H1 (cell line): ENCODE measurements around the gene ICAM3. TPM values are rescaled to one million over a fixed set of nuclear protein-coding genes. Genes with fewer than 3 reads are reported as not detected.

ENCODE experiments used
- polyA plus RNA-seq, 7 experiments: library from polyadenylated mRNA; depleted of rRNA in 3 of 7; stranded (reverse) in 5 of 7; unstranded in 2 of 7; fragments of >200 nt in 5 of 7; fragments of 200-250 nt in 2 of 7; gene quantifications; 1 replicate in 5 of 7; 2 replicates in 1 of 7; 4 replicates in 1 of 7; pipeline versions ENCODE4 v1.2.1 to v1.2.3, GENCODE V29; 2011 to 2013; ENCODE audit warnings: missing spikeins in 2 of 7, mixed read lengths in 2 of 7
- small RNA-seq: library from polyadenylated mRNA; stranded (forward); fragments of <200 nt; extraction: miRNeasy Mini kit (QIAGEN cat#:217004); gene quantifications from one replicate; pipeline ENCODE3, GENCODE V24; 2013; ENCODE audit not compliant: insufficient read depth
- total RNA-seq: library from RNA; stranded (reverse); fragmentation: NEBNext Ultra II Directional; extraction: Animal tissue kit (Norgen Biotek cat#: 25700); gene quantifications from 2 replicates; pipeline ENCODE4 v1.2.1, GENCODE V29; 2021

The ICAM3 gene
- total and polyA plus RNA-seq, 2 of the 8 experiments (the other 6 are each of a cell fraction or from before 2014, with no cell fraction given), result 15.4 to 16.5 TPM

Small RNA genes within 50 kb of the gene (small RNA-seq; reads per million reads assigned to genes)
- not detected for gene AC011511.1
- not detected for gene AC011511.4

Other genes starting within 250 kb of the ICAM3 start
- gene ANGPTL6, start 236.9 kb downstream of the ICAM3 start, total RNA-seq, result not detected in 2 replicates
- gene ANGPTL6, start 236.9 kb downstream of the ICAM3 start, polyA plus RNA-seq (2011; rRNA removed), result 0.20 and 0.38 TPM in 2 replicates
- gene PPAN, start 233.3 kb downstream of the ICAM3 start, total RNA-seq, result 72.6 and 74.4 TPM in 2 replicates
- 48.8 and 74.7 TPM in 2 replicates for gene PPAN, start 233.3 kb downstream of the ICAM3 start, polyA plus RNA-seq (2011; rRNA removed)
- gene P2RY11, start 227.9 kb downstream of the ICAM3 start, total RNA-seq, result 17.8 and 18.0 TPM in 2 replicates
- gene P2RY11, start 227.9 kb downstream of the ICAM3 start, polyA plus RNA-seq (2011; rRNA removed), result 9.2 and 16.2 TPM in 2 replicates
- 281 and 284 TPM in 2 replicates for gene EIF3G, start 219.7 kb downstream of the ICAM3 start, total RNA-seq
- 238 and 426 TPM in 2 replicates for gene EIF3G, start 219.7 kb downstream of the ICAM3 start, polyA plus RNA-seq (2011; rRNA removed)
- gene DNMT1, start 144.7 kb downstream of the ICAM3 start, total RNA-seq, result 208 and 210 TPM in 2 replicates
- 101 and 121 TPM in 2 replicates for gene DNMT1, start 144.7 kb downstream of the ICAM3 start, polyA plus RNA-seq (2011; rRNA removed)
- 18.7 and 19.4 TPM in 2 replicates for gene S1PR2, start 108.3 kb downstream of the ICAM3 start, total RNA-seq
- gene S1PR2, start 108.3 kb downstream of the ICAM3 start, polyA plus RNA-seq (2011; rRNA removed), result 16.2 and 17.5 TPM in 2 replicates
- 82.3 and 90.7 TPM in 2 replicates for gene MRPL4, start 87.4 kb downstream of the ICAM3 start, total RNA-seq
- 187 and 282 TPM in 2 replicates for gene MRPL4, start 87.4 kb downstream of the ICAM3 start, polyA plus RNA-seq (2011; rRNA removed)
- 3.8 and 4.0 TPM in 2 replicates for gene ICAM1, start 68.5 kb downstream of the ICAM3 start, total RNA-seq
- gene ICAM1, start 68.5 kb downstream of the ICAM3 start, polyA plus RNA-seq (2011; rRNA removed), result 5.2 and 9.4 TPM in 2 replicates
- gene ICAM4, start 52.7 kb downstream of the ICAM3 start, total RNA-seq, result 1.3 and 1.5 TPM in 2 replicates
- 4.1 and 6.3 TPM in 2 replicates for gene ICAM4, start 52.7 kb downstream of the ICAM3 start, polyA plus RNA-seq (2011; rRNA removed)
- 1.9 and 4.8 TPM in 2 replicates for gene ICAM5, start 49.7 kb downstream of the ICAM3 start, total RNA-seq
- 3.9 and 9.0 TPM in 2 replicates for gene ICAM5, start 49.7 kb downstream of the ICAM3 start, polyA plus RNA-seq (2011; rRNA removed)
- gene ZGLP1, start 29.8 kb downstream of the ICAM3 start, total RNA-seq, result 4.6 and 5.1 TPM in 2 replicates
- 4.2 and 8.2 TPM in 2 replicates for gene ZGLP1, start 29.8 kb downstream of the ICAM3 start, polyA plus RNA-seq (2011; rRNA removed)
- gene FDX2, start 23.6 kb downstream of the ICAM3 start, total RNA-seq, result 27.0 and 27.8 TPM in 2 replicates
- 64.4 and 80.2 TPM in 2 replicates for gene FDX2, start 23.6 kb downstream of the ICAM3 start, polyA plus RNA-seq (2011; rRNA removed)
- gene RAVER1, start 6.1 kb downstream of the ICAM3 start, total RNA-seq, result 70.5 and 72.4 TPM in 2 replicates
- gene RAVER1, start 6.1 kb downstream of the ICAM3 start, polyA plus RNA-seq (2011; rRNA removed), result 5.7 and 17.1 TPM in 2 replicates
- 40.8 and 42.7 TPM in 2 replicates for gene TYK2, start 40.9 kb upstream of the ICAM3 start, total RNA-seq
- 32.1 and 47.6 TPM in 2 replicates for gene TYK2, start 40.9 kb upstream of the ICAM3 start, polyA plus RNA-seq (2011; rRNA removed)
- gene CDC37, start 63.9 kb upstream of the ICAM3 start, total RNA-seq, result 162 and 164 TPM in 2 replicates
- 181 and 285 TPM in 2 replicates for gene CDC37, start 63.9 kb upstream of the ICAM3 start, polyA plus RNA-seq (2011; rRNA removed)
- gene PDE4A, start 80.9 kb upstream of the ICAM3 start, total RNA-seq, result 4.4 and 5.0 TPM in 2 replicates
- 2.0 and 3.4 TPM in 2 replicates for gene PDE4A, start 80.9 kb upstream of the ICAM3 start, polyA plus RNA-seq (2011; rRNA removed)
- gene KEAP1, start 163.7 kb upstream of the ICAM3 start, total RNA-seq, result 80.6 and 82.0 TPM in 2 replicates
- gene KEAP1, start 163.7 kb upstream of the ICAM3 start, polyA plus RNA-seq (2011; rRNA removed), result 106 and 117 TPM in 2 replicates
- 8.6 and 8.7 TPM in 2 replicates for gene S1PR5, start 177.8 kb upstream of the ICAM3 start, total RNA-seq
- 2.4 and 3.6 TPM in 2 replicates for gene S1PR5, start 177.8 kb upstream of the ICAM3 start, polyA plus RNA-seq (2011; rRNA removed)
- gene ATG4D, start 204.3 kb upstream of the ICAM3 start, total RNA-seq, result 43.7 and 51.4 TPM in 2 replicates
- gene ATG4D, start 204.3 kb upstream of the ICAM3 start, polyA plus RNA-seq (2011; rRNA removed), result 39.6 and 68.7 TPM in 2 replicates
- gene KRI1, start 226.4 kb upstream of the ICAM3 start, total RNA-seq, result 45.2 and 50.1 TPM in 2 replicates
- 14.2 and 19.4 TPM in 2 replicates for gene KRI1, start 226.4 kb upstream of the ICAM3 start, polyA plus RNA-seq (2011; rRNA removed)
- gene CDKN2D, start 229.4 kb upstream of the ICAM3 start, total RNA-seq, result 2.6 and 3.0 TPM in 2 replicates
- gene CDKN2D, start 229.4 kb upstream of the ICAM3 start, polyA plus RNA-seq (2011; rRNA removed), result 4.0 and 4.2 TPM in 2 replicates
- 140 and 141 TPM in 2 replicates for gene AP1M2, start 247.7 kb upstream of the ICAM3 start, total RNA-seq
- 161 and 205 TPM in 2 replicates for gene AP1M2, start 247.7 kb upstream of the ICAM3 start, polyA plus RNA-seq (2011; rRNA removed)